OCI-LY1 (cell line): ENCODE measurements around the gene DYSF.

Source experiments
- H2AFZ ChIP-seq: fragments of 200-600 bp; sonication (generic), shearing (Covaris generic); 2 replicates; pipeline ENCODE4 v1.6.0; 2014; ENCODE audit warnings: antibody characterized with exemption, mild to moderate bottlenecking, low read length
- H3F3A ChIP-seq: fragments of 200-600 bp; sonication (generic), shearing (Covaris generic); 2 replicates; pipeline ENCODE4 v1.6.0; 2014; ENCODE audit warnings: mild to moderate bottlenecking, antibody characterized with exemption, low read length, moderate library complexity; ENCODE audit not compliant: insufficient read depth
- H3K27ac ChIP-seq: fragments of 200-600 bp; sonication (generic); 2 replicates; pipeline ENCODE4 v1.5.1; 2014; ENCODE audit warnings: low read length, mixed run types, mild to moderate bottlenecking, low read depth; ENCODE audit not compliant: poor library complexity, severe bottlenecking
- H3K27me3 ChIP-seq: fragments of 200-600 bp; sonication (generic); 2 replicates; pipeline ENCODE4 v1.6.0; 2014; ENCODE audit warnings: antibody characterized with exemption, mild to moderate bottlenecking, low read length, moderate library complexity; ENCODE audit not compliant: insufficient read depth
- H3K36me3 ChIP-seq: fragments of 200-600 bp; sonication (generic); 2 replicates; pipeline ENCODE4 v1.6.1; 2014; ENCODE audit warnings: mild to moderate bottlenecking, antibody characterized with exemption, low read length, moderate library complexity, mixed read lengths; ENCODE audit not compliant: insufficient read depth
- H3K4me1 ChIP-seq: fragments of 200-600 bp; sonication (generic); 2 replicates; pipeline ENCODE4 v1.5.1; 2014; ENCODE audit warnings: mild to moderate bottlenecking, low read length, moderate library complexity; ENCODE audit not compliant: insufficient read depth, severe bottlenecking
- H3K4me2 ChIP-seq: fragments of 200-600 bp; sonication (generic), shearing (Covaris generic); 2 replicates; pipeline ENCODE4 v1.6.1; 2014; ENCODE audit warnings: low read length
- H3K4me3 ChIP-seq: fragments of 200-600 bp; sonication (generic); 2 replicates; pipeline ENCODE4 v1.5.1; 2014; ENCODE audit warnings: low read length, low read depth, mild to moderate bottlenecking, mixed read lengths; ENCODE audit not compliant: poor library complexity, severe bottlenecking
- H3K79me2 ChIP-seq: fragments of 200-600 bp; shearing (Covaris generic); 2 replicates; pipeline ENCODE4 v1.6.1; 2016; ENCODE audit warnings: mixed run types, low read length, mixed read lengths; ENCODE audit not compliant: insufficient read depth
- H3K9ac ChIP-seq: fragments of 200-600 bp; sonication (generic), shearing (Covaris generic); 2 replicates; pipeline ENCODE4 v1.6.1; 2014; ENCODE audit warnings: mild to moderate bottlenecking, low read length, mixed read lengths
- H3K9me2 ChIP-seq: fragments of 200-600 bp; sonication (generic), shearing (Covaris generic); 2 replicates; pipeline ENCODE4 v1.6.1; 2014; ENCODE audit warnings: low read depth, mild to moderate bottlenecking, low read length, mixed read lengths
- H3K9me3 ChIP-seq: fragments of 200-600 bp; shearing (Covaris generic); 2 replicates; pipeline ENCODE4 v1.6.1; 2014; ENCODE audit warnings: low read length, mixed read lengths
- H4K20me1 ChIP-seq: fragments of 200-600 bp; sonication (generic), shearing (Covaris generic); 2 replicates; pipeline ENCODE4 v1.6.0; 2016; ENCODE audit warnings: mild to moderate bottlenecking, low read length; ENCODE audit not compliant: insufficient read depth
- EZH2 ChIP-seq: fragments of 200-600 bp; sonication (generic), shearing (Covaris generic); IDR thresholded peaks from 2 replicates; pipeline ENCODE4 v1.8.0; 2017; ENCODE audit warnings: borderline replicate concordance, mixed run types, mild to moderate bottlenecking, antibody characterized with exemption, low read length, moderate library complexity, mixed read lengths
- TF ChIP-seq, protein P1 (sequence below): fragments of 200-600 bp; sonication (generic), shearing (Covaris generic); IDR thresholded peaks from 2 replicates; pipeline ENCODE4 v1.5.1; 2017; ENCODE audit warnings: mild to moderate bottlenecking, antibody characterized with exemption, low read length, moderate library complexity, mixed read lengths

The DYSF gene

DNA sequence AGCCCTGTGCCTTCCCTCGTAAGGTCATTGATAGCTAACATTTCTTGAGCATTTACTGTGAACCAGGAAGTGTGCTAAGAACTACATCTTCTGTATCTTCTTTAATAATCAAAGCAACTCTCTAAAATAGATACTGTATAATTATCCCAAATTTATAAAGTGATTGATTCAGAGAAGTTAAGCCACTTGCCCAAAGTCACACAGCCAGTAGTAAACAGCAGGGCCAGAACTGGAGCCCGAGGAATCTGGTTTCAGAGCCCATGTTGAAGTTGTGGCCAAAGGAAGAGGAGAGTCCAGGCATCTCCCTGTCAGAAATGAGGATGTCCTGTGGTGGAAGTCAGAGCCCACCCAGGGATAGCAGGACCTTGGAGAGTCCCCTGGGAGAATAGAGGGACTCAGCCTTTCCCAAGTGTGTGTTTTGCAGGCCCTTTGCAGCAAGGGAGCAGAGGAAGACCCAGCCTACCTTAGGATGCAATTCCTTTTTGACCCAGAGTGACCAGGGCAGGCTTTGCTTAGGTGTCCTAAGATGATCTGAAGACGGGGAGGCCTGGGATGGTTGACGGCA lies 134.2 kb downstream of the DYSF start:
- no peaks in the 10 kb centered on the region for H3F3A ChIP-seq
- no peaks in the 10 kb centered on the region for H3K9me2 ChIP-seq
- no peaks in the 10 kb centered on the region for H3K27me3 ChIP-seq
- no peak overlapping the region for H3K4me3 ChIP-seq
- no peak overlapping the region for H3K4me2 ChIP-seq
- no peaks in the 10 kb centered on the region for H3K79me2 ChIP-seq
- H4K20me1 ChIP-seq: no peaks in the 10 kb centered on the region
- no peak overlapping the region for H2AFZ ChIP-seq
- H3K4me1 ChIP-seq: no peaks in the 10 kb centered on the region
- H3K9ac ChIP-seq: no peak overlapping the region
- no peak for TF ChIP-seq EZH2
- no peaks in the 10 kb centered on the region for H3K9me3 ChIP-seq
- no peaks in the 10 kb centered on the region for H3K36me3 ChIP-seq
- H3K27ac ChIP-seq: no peak overlapping the region

DNA sequence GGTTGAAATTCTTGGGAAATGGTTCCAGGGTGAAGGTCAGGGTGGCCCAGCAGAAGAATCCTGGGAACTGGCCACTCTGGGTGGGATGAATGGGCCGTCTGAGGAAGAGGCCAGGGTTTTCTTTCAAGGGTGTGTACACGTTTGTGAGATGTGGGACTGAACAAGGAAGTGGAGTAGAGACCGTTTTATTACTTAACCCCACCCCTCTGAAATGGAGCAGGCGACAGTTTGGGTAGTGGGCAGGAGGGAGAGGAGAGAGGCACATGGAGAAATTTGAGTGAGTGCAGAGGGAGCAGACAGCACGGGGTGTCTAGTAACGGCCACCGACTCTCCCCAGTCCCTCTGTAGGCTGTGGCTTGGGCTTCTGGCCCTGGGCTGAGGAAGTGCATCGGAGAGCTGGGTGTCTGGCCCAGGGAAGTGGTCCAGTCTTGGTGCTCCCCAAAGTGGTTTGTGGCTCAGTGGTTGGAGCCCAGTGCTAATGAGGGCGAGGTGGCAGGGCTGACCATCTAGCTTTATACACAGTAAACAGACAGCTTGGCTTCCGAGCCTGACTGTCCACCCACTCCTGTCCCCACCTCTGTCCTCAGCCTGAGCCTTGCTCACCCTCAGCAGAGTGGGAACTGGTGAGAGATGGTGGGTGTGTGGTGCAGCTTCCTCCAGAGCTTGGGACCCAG lies 135.3 kb downstream of the DYSF start:
- H3K36me3 ChIP-seq: no peaks in the 10 kb centered on the region
- H3K79me2 ChIP-seq: no peaks in the 10 kb centered on the region
- no peaks in the 10 kb centered on the region for H3K27me3 ChIP-seq
- no peak overlapping the region for H3K4me3 ChIP-seq
- no peak for TF ChIP-seq EZH2
- TF ChIP-seq, protein P1, sequence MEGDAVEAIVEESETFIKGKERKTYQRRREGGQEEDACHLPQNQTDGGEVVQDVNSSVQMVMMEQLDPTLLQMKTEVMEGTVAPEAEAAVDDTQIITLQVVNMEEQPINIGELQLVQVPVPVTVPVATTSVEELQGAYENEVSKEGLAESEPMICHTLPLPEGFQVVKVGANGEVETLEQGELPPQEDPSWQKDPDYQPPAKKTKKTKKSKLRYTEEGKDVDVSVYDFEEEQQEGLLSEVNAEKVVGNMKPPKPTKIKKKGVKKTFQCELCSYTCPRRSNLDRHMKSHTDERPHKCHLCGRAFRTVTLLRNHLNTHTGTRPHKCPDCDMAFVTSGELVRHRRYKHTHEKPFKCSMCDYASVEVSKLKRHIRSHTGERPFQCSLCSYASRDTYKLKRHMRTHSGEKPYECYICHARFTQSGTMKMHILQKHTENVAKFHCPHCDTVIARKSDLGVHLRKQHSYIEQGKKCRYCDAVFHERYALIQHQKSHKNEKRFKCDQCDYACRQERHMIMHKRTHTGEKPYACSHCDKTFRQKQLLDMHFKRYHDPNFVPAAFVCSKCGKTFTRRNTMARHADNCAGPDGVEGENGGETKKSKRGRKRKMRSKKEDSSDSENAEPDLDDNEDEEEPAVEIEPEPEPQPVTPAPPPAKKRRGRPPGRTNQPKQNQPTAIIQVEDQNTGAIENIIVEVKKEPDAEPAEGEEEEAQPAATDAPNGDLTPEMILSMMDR: no peak
- H3K4me1 ChIP-seq: no peaks in the 10 kb centered on the region
- no peaks in the 10 kb centered on the region for H3K9me2 ChIP-seq
- no peak overlapping the region for H3K9ac ChIP-seq
- H3K27ac ChIP-seq: no peak overlapping the region
- no peaks in the 10 kb centered on the region for H3F3A ChIP-seq
- no peak overlapping the region for H3K4me2 ChIP-seq
- H4K20me1 ChIP-seq: no peaks in the 10 kb centered on the region
- no peak overlapping the region for H2AFZ ChIP-seq
- H3K9me3 ChIP-seq: no peaks in the 10 kb centered on the region

DNA sequence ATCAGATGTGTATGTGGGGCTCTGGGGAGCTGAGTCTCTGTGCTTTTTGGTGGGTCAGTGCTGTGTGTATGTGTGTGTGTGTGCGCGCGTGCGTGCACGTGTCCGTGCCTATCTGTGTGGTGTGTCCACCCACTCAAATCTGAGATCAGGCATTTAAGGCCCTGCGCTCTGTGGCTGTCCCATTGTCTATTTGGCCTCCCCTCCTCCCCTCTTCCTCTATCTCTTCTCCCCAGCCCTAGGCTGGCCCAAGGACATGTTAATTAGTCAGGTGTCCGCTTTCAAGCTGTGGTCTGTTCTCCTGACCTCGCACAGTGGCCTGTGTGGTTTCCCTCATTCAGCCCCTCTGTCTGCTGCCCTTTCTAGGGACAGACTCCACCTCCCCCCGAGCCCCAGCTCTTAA lies 136.4 kb downstream of the DYSF start:
- Histone ChIP-seq H3K27ac (no peak overlapping the region), H3K79me2 (no peaks in the 10 kb centered on the region), H3K36me3 (no peaks in the 10 kb centered on the region), H3K4me3 (no peak overlapping the region), H2AFZ (no peak overlapping the region), H3K27me3 (no peaks in the 10 kb centered on the region), H3K9me2 (no peaks in the 10 kb centered on the region), H3K4me1 (no peaks in the 10 kb centered on the region), H3K9ac (no peak overlapping the region), H3K9me3 (no peaks in the 10 kb centered on the region), H4K20me1 (no peaks in the 10 kb centered on the region), H3F3A (no peaks in the 10 kb centered on the region), H3K4me2 (no peak overlapping the region)
- TF ChIP-seq EZH2: no peak
- TF ChIP-seq, protein P1: no peak

DNA sequence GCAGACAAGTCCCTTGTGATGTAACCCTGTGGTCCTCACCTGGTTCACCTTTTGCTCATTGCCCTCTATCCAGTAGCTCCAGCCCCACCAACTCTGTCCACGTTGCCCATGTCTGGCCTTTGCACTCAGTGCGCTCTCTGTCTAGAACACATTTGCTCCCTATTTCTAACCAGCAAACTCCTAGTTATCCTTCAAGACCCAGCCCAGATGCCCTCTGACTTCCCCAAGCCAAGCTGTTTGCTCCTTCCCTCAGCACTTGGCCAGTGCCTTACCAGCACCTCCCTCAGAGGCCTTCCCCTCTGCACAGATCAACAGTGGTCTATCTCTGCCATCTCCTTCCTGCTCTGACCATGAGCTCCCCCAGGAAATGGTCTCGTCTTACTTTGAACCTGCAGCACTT lies 137.7 kb downstream of the DYSF start:
- no peaks in the 10 kb centered on the region for H3K4me1 ChIP-seq
- no peak overlapping the region for H3K9ac ChIP-seq
- H2AFZ ChIP-seq: no peak overlapping the region
- no peaks in the 10 kb centered on the region for H3K9me2 ChIP-seq
- H3K27ac ChIP-seq: no peak overlapping the region
- H3K79me2 ChIP-seq: no peaks in the 10 kb centered on the region
- TF ChIP-seq EZH2: no peak
- TF ChIP-seq, protein P1: no peak
- no peaks in the 10 kb centered on the region for H3F3A ChIP-seq
- no peak overlapping the region for H3K4me3 ChIP-seq
- no peaks in the 10 kb centered on the region for H4K20me1 ChIP-seq
- no peaks in the 10 kb centered on the region for H3K36me3 ChIP-seq
- H3K27me3 ChIP-seq: no peaks in the 10 kb centered on the region
- no peak overlapping the region for H3K4me2 ChIP-seq
- no peaks in the 10 kb centered on the region for H3K9me3 ChIP-seq
